Fibroblast of skin of right quadriceps (primary cell): Measurements from ENCODE around the gene DLST.
A peak's percentile ranks its signal among the peaks of the same experiment; 100 is the strongest.

ENCODE experiments used
- DNase-seq: peaks from one replicate; pipeline ENCODE4 v3.0.0-alpha.2; 2013

DLST gene

GRCh38 chr14:74860899-74861733, 20.6 kb upstream of the DLST start:
- DNase-seq, result peak; percentile 83

- no peak for DNase-seq
These were observed 20.0 kb upstream of the DLST start for GRCh38 chr14:74861734-74862090.

- DNase-seq, result no peak
These were observed 18.4 kb upstream of the DLST start for GRCh38 chr14:74863274-74863673.

- DNase-seq, result no peak
These were observed 17.5 kb upstream of the DLST start for GRCh38 chr14:74864198-74864597.

- DNase-seq, result no peak
These were observed 16.6 kb upstream of the DLST start for GRCh38 chr14:74865156-74865555.

- DNase-seq, result no peak
These were observed 14.9 kb upstream of the DLST start for GRCh38 chr14:74866708-74867389.

GRCh38 chr14:74867673-74868072, 14.0 kb upstream of the DLST start:
- no peak for DNase-seq

GRCh38 chr14:74868739-74869138, 13.0 kb upstream of the DLST start:
- no peak for DNase-seq

- no peak for DNase-seq
These were observed 9.9 kb upstream of the DLST start for GRCh38 chr14:74871819-74872218.

GRCh38 chr14:74875204-74875603, 6.5 kb upstream of the DLST start:
- no peak for DNase-seq

- DNase-seq, result peak; percentile 55
These were observed 5.5 kb upstream of the DLST start, which contains the start of gene PROX2 for GRCh38 chr14:74875941-74876913. Gene PROX2, minus strand, starts transcription at chr14:74876145. Its CDS starts 12,311 bp downstream, at chr14:74863834.

- DNase-seq, result no peak
These were observed 2.1 kb upstream of the DLST start for GRCh38 chr14:74879427-74880182.

GRCh38 chr14:74882103-74882920, 596 bp downstream of the DLST start:
- peak; percentile 34 for DNase-seq

GRCh38 chr14:74886001-74886400, 4.3 kb downstream of the DLST start:
- DNase-seq, result peak; percentile 96

- peak; percentile 22 for DNase-seq
These were observed 6.7 kb downstream of the DLST start for GRCh38 chr14:74888164-74889158.

- no peak for DNase-seq
These were observed 8.5 kb downstream of the DLST start for GRCh38 chr14:74890262-74890661.

GRCh38 chr14:74891870-74892269, 10.2 kb downstream of the DLST start:
- no peak for DNase-seq

- no peak for DNase-seq
These were observed 11.0 kb downstream of the DLST start for GRCh38 chr14:74892745-74893144.

- no peak for DNase-seq
These were observed 11.9 kb downstream of the DLST start for GRCh38 chr14:74893614-74894091.

- DNase-seq, result no peak
These were observed 14.7 kb downstream of the DLST start for GRCh38 chr14:74896400-74896799.
